Left hindlimb (tissue), 1 donor: ENCODE measurements around the gene ITPK1.

Experiments used
- DNase-seq: peaks from one replicate; pipeline ENCODE4 v3.0.0-alpha.2; 2018

Gene ITPK1

DNA sequence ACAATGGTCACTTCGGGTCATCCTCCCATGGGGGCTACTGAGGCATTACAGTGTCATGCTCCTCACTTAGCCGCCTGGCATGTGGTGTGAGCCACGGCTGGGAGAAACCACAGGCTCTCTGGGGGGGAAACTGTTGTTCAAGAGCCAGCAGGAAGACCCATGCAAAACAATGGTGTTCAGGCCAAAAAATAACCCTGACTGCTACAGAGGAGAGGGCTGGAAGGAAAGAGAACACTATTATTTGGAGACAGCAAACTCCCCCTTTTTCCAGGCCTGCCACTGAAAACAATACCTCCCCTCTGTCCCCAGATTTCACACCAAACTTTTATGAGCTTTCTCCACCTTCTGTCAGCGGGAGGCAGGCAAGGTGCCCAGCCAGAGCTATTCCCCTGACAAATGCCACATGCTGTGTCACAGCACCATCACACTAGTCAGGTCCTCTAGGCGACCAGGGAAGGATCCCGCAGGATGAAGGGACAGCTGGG is 109.1 kb downstream of the ITPK1 start:
- DNase-seq = no peak

DNA sequence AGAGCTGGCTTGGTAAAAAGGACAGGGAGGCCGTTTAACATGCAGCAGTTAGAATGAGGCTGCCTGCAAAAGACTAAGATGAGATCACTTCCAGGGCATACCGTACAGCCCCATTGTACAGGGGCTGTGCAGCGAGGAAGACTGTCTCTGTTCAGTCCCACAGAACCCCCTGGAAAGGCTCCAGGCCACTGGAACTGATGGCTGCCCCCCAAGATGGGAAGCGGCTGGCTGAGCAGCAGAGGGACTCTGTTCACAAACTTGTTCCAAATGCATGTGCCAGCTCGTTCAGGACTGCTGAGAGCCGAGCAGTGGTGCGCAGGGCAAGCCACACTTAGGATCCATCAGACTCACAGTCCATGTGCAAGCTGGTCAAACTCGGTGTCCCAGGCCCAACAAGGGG is 109.9 kb downstream of the ITPK1 start:
- no peak for DNase-seq

DNA sequence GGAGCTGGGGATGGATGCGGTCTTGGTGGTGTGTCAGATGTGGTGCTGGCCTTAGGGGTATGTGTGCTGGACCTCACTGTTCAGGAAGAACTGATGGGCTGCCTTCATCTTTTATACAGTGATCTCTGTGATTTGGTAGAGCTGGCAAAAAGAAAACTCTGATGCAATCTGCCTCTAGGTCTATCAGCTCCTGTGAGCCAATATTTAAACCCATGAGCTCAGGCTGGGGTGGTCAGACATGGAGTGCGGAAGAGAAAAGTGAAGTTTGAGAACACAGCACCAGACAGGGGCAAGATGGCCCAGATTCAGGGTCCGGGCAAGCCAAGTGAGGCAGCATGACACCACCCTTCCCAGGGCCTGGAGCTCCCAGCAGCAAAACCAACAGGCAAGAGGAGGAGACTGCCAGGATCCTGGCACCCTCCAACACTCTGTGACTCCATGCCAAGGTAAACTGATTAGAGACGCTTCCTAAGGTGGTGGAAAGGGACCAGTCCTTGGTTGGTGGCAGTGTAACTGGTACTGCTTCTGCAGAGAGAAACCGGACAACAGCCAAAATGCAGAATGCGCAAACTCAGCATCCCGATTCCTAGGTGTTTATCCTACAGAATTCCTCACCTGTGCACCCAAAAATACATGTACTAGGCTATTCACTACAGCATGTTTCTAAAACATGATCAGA is 110.5 kb downstream of the ITPK1 start:
- no peak for DNase-seq

DNA sequence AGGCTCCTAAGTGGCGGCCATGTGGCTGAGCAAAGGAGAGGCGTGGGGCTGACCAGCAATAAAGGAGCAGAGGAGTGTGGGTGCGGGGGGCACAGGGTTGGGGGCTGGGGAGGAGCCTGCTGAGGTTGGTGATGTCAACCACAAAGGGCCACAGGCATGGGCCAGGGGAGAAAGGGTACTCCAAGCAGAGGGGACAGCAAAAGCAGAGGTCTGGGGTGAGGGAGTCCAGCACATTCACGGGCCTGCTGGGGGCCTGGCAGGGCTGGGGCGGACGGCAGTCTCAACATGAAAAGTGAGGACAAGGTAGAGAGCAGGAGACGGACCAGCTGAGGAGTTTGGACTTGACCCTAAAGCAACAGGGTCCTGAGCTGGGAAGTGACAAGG is 111.0 kb downstream of the ITPK1 start:
- DNase-seq = no peak

DNA sequence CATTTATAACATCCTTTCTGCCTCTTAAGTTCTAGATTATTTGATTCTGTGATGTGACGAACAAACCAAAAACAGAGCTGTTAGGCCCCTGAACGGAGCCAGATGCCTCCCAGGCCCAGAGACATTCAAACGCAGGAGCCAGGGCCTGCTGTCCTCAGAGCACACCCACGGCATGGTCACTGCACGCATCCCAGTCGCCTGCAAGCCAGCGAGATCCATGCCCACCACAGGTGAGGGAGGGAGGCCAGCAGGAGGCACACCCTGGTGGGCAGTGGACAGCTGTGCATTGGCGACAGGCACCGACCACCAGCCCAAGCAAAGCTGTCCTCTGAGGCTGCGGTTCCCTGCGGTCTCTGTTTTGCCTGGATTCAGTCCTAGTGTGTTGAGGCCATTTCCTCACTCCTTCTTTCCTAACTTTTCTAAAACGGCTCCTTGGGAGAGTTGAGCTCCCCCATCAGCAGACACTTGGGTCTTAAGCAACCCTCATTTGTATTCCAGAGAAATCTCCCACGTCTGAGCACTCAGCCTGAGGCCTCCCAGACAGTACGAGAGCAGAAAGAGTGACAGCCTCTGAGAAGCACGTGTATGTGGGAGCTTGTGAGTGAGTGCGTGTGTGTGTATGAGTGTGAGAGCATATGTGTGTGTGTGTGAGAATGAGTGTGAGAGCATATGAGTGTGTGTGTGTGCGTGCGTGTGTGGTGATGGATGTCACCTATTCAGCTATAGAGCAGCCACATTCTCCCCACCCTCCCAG is 111.6 kb downstream of the ITPK1 start:
- no peak for DNase-seq

DNA sequence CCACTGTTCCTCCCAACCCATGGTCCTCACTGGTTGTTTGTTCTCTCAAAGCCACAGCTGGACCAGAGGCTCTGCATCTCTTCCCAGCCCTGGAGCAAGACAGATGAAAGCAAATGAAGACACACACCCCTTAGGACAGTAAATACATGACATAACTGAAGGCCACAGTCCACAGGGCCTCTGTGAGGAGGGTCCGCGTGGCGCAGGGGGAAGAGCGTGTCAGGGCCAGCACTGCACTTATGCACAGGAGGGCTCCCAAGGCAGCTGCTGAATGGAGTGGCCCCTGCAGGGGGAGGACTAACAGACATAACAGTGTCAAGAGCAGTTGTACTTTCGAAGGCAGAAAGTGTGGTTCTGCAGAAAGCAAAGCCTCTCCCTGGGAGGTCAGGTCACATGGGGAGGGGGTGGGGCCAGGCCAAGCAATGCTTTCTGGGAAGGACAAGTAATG is 112.8 kb downstream of the ITPK1 start:
- DNase-seq = no peak

DNA sequence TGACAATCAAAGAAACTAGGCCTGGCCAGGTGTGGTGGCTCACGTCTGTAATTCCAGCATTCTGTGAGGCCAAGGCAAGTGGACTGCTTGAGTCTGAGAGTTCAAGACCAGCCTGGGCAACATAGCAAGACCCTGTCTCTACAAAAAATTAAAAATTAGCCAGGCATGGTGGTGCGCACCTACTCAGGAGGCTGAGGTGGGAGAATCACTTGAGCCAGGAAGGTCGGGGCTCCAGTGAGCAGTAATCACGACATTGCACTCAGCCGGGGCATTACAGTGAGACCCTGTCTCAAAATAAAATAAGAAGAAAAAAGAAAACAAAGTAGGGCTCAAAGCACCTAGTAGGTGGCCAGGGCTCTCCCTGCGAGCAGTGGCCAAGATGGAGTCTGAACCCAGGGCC is 113.7 kb downstream of the ITPK1 start:
- no peak for DNase-seq

DNA sequence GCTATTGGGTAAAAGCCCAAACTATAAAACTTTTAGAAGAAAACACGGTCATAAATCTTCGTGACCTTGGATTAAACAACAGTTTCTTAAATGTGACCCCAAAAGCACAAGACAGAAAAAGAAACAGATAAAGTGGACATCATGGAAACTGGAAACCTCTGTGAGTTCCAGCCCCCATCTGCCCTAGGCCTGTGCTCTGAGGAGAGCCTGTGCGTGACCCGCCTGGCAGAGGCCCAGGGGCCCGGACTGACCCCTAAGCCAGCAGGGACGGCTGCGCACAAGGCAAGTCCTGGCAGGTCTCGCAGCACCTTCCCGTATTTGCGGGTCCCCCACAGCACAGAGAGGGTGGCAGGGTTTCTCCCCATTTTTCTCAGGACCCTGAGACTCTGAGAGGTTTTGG is 116.8 kb downstream of the ITPK1 start:
- no peak for DNase-seq

DNA sequence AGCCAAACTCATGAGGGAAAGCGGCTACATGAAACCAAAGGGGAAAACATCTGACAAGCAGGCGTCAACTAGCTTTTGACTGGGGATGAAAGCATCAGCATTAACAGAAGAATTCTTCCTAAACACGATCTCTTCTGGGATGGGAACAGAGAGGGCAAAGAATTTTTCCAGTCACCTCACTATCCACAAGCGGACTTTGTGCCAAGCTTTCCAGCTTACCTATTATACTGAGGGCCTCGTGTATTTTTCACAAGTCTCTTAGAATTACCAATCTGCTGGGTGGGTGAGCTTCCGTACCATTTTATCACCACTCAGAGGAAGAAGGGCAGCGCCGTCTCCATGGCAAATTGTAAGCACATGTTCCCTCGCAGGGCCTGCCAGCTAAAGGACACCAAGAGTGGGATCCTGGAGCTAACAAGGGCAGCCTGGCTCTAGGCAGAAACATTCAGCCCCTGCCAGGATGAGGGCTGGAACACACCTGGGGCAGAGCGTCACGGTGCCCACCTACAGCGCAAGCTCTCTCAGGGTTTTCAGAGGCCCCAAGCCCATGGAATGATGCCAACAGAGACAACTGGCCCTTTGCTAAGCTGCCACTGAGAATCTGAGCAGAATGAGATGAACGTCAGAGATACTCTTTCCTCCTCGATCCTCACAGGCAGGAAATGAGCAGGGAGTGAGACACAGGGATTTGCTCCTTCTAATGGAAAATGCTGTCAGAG is 118.2 kb downstream of the ITPK1 start:
- no peak for DNase-seq

DNA sequence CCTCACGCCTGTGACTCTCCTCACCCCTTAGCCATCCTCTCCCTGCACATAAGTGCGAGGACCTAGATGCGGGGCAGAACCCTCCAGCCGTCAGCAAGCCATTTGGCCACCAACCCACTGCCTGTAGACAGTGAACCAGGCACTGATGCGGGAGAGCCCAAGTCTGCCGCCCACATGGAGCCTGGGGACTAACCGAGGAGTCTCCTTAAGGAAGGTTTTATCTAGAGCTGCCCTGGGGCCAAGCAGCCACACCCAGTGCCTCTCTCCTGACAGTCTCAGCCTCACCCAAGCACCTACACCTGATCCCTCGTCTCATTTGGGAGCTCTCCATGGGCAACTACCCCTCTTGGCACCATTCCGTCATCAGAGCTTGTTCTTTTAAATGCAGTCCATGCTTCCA is 120.1 kb downstream of the ITPK1 start:
- DNase-seq = no peak

DNA sequence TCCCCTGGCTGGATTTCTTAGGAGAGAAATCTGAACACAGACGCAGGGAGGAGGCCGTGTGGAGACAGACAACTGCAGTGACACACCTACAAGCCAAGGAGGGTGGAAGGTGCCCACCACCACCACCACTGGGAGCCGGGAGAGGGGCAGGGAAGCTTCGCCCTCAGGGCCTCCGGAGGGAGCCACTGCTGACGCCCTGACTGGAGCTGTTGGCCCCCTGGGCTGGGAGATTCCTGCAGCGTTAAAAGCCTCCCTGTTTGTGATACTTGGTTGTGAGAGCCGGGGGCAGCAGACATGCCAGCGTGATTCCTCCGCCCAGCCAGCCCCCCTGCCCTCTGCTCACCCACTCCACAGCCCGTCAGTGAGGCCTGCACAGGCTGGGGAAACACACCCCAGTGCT is 120.8 kb downstream of the ITPK1 start:
- DNase-seq = no peak

DNA sequence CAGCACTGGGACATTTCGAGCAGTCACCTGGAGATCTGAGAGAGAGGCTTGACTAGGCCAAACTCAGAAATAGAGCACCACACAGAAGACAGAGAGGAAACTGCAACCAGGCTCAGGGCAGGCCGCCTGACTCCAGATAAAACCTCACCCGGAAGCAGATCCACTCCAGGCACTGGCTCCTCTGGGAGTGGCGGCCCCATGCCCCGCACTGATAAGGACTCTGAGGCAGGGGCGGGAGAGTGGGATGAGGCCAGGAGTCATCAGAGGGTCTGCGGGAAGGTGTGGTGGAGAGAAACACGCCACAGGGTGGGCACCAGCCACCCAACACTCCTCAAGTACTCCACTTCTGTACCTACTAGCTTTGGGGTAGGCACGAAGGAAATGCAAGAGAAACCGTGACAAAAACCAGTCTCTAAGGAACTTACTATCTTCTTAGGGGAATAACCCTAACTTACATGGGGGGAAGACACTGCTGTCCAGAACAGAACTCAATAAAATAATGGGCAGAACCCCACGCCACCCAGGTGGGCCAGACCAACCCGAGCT is 121.5 kb downstream of the ITPK1 start:
- DNase-seq = no peak

DNA sequence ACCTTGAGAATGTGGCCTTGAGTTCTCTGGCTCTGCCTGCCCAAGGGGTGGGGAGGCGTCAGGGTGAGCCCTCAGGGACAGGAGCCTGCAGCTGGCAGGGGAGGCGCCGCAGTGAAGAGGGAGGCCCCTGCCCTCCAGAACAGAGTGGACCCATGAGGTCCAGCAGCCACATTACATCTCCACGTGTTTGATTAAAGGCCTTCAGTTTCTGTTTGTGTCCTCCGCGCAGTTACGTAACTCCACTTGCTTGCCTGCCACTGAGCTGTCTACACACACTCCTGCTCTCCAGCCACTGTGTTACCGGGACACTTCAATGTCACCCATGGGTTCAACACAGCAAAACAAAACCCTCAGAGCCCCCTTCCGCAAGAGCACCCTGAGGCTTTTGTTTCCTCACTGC is 122.4 kb downstream of the ITPK1 start:
- DNase-seq = no peak

DNA sequence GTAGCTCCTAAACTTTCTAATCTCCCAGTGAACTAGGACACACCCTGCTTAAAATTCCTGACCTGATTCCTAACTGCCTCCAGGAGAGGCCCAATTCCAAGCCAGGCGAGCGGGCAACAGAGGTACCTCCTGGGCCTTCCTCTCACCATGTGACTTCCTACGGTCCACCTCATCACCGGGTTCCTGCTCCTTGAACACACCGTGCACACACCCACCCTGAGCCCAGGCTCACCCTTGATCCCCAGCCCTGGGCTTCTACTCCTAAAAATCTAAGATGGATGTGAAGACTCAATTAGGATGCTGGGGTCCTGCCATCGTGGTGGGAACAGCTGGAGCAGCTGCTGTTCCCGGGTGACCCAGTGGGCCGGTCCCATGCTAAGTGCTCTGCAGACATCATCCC is 124.2 kb downstream of the ITPK1 start:
- DNase-seq = no peak

DNA sequence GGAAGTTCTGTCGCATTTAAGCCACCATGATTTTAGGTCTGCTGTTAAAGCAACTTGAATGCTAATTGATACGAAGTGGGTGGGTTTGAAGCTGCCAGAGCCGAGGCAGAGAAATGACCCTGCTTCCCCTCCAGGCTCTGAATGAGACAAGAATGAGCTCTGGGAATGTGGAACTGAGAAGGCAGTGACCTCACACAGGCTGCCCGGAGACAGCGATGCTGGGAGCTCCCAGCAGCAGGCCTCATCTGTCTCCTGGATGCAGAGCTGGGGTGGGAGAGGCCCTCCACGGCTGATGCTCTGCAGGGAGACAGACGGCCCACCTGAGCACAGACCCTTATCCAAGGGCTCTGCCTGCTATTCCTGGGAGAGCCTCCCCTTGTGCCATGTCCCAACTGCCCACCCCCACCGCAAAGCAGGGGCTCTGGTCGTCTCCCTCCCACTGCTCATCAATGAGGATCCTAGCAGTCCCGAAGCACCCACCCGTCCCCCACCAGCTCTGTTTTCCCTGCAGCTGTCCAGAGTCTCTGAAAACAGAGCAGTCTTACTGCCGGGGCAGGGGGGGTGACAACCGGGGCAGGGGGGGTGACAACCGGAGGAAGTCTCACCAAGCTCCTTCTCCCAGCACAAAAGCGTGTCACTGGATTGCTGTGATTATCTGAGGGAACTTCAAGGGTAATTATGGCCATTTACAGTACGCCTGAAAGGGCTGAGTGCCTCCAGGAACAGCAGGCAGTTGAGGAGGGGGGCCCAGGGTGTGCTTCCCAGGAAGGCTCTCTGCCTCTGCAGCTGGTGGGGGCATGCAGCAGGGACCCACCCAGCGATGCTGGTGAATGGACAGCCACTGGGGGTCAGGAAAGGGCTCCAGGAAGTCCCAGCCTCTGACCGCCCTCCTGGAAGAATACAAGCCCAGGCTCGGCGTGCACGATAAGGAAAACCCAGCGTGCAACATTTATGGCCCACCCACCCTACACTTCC is 125.0 kb downstream of the ITPK1 start:
- DNase-seq = no peak

DNA sequence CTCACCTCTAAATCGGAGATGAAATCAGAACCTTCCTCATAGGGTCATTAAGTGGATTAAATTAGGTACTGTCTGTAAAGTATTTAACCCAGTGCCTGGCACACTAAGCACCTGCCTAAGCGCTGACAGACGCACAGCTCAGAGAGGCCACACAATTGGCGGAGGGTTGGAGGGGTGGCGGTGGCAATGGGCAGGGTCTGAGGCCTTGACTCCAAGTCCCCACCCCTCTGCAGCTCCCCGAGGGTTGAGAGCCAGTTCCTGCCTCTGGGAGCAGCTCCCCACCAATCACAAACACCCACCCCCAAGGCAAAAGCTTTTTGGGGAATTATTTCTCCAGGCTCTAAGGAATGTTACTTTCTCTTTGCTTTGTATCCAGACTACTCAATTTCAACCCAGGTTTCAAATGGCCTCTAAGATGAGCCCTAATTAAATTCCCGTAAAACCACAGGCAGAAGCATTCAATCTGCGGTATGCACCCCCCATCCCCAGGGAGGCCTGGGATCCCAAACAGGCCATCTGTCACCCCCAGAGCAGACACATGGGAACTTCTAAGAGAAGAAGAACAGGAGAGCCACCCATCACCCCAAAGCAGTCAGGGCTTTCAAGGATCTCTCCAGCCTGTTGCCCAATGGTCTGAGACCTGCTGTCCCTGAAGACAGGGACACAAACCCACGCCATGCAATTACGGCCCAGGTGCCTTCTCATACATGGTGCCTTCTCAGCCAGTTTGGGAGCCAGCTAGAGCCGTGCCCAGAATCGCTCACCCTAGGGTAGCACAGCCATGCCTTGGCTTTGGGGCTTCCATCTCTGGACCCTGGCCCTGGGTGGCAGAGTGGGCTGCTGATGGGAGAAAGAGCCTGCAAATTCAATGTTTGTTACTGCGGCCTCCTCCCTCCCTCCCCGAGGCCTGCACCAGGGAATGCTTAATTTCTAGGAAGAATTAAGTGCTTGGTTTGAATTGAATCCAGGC is 126.7 kb downstream of the ITPK1 start:
- DNase-seq = no peak

DNA sequence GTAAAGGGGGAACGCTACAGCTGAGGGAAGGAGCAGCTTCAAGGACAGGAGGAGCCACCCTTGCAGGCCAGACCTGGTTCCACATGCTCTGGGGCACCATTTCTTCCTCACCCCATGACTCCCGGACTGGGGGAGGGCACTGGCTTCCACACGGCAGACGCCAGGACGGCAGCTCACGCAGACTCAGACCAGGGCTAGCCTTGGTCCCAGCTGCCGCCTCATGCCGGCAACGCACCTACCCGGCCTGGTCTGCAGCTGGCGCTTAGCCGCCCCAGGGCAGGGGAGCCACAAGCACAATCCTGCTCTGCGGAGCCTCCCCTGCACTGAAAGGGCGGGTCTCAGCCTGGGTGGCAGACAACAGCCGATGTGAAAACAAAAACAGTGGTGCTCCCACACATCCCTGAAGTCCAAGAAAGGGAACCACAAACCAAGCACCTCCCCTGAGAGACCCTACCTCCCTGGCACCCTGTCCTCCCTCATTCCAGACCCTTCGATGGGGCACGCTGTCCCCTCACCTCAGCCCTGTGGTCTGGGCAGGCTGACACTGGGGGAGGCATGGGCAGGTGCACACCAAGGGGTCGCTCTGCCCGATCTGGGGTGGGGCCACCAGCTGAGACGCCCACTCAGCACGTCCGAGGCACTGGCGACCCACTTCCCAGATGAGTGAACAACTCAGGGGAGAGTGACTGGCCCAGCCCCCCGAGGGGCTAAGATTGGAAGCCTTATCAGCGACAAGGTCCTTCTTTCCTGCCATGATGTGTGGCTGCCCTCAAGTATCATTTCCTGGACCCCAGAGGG is 127.8 kb downstream of the ITPK1 start:
- DNase-seq = no peak

DNA sequence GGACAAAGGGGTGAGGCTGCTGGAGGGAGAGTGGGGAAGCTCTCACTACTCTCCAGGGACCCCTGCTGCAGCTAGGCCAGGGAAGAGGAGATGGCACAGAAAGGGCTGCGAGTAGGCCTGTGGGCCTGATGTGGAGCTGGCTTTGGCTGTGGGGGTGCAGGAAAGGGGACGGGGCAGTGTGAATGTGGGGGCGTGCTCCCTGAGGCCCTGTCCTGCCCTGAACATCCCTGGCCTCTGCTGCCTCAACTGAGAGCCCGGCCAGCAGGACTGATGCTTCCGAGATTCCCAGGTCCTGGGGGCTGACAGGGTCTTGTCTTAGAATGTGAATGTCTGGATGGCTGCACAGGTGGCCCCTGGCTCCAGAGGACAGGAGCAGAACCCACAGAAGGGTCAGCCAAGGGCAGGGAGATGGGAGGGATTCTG is 128.6 kb downstream of the ITPK1 start:
- no peak for DNase-seq

DNA sequence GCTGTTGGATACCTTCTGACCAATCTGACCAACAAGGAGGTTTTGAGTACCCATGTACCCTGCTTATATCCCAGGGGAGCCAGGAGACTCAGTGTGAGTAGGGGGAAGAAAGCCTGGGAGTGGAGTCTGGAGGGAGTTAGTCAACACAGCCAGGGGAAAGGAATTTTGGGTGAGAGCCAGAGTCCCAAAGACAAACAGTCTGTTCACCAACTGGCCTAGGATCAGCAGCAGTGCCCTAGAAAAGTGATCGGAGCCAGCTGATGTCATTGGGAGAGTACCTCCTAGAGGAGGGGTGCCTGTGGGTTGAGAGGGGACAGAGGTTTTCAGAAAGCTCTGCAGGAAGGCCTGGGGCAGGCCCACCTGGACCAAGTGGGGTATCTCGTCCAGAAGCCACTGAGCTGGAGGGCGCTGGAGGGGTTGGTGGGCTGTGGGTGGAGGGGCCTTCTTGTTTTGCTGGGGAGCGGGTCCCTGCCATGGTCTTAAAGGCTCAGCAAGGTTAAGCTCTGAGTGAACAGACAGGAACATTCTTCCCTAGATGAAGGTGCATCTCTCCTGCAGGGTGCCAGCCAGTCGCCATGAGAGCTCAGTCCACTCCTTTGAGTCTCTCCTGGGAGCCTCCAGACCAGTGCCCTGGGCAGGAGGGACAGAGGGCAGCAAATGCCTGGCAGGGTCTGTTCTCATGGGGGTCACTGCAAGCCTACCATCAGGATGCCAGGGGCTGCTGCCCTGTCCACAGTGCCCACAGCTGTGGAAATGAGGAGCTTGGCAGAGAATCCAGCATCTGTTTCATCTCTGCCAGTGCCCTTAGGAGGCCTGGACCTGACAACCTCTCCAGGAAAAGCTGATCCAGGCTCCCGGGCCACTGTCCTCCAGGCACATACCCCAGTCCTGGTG is 129.2 kb downstream of the ITPK1 start:
- DNase-seq = no peak
